Aorta (tissue), 5 donors: Measurements from ENCODE around the gene LIN37. TPM values are rescaled to one million over a fixed set of nuclear protein-coding genes. Genes with fewer than 3 reads are reported as not detected.
A peak's percentile ranks its signal among the peaks of the same experiment; 100 is the strongest.

ENCODE experiments used
- ATAC-seq: fragments of 200-7000 bp; cut with Tn5 transposase; one replicate; pipeline ENCODE4 v1.9.1; 2022; ENCODE audit warnings: moderate library complexity; ENCODE audit not compliant: low FRiP score
- DNase-seq, 2 donors: peaks; one replicate each; pipeline ENCODE4 v3.0.0-alpha.2; 2020
- H3K27ac ChIP-seq, 2 donors: one replicate each; pipeline ENCODE4 v1.5.1; 2013; ENCODE audit warnings: low read length in 2 of 2, mild to moderate bottlenecking in 2 of 2, moderate library complexity in 2 of 2, control low read depth in 1 of 2, inconsistent platforms in 1 of 2, low read depth in 1 of 2
- H3K27me3 ChIP-seq, 2 donors: one replicate each; pipeline ENCODE4 v1.6.1; 2013; ENCODE audit warnings: control low read depth in 1 of 2, low read length in 1 of 2, mild to moderate bottlenecking in 1 of 2, moderate library complexity in 1 of 2; ENCODE audit not compliant: insufficient read depth in 2 of 2, control insufficient read depth in 1 of 2
- H3K36me3 ChIP-seq, 2 donors: one replicate each; pipeline ENCODE4 v1.6.1; 2013; ENCODE audit warnings: control low read depth in 1 of 2, low read length in 1 of 2, mild to moderate bottlenecking in 1 of 2; ENCODE audit not compliant: insufficient read depth in 2 of 2, control insufficient read depth in 1 of 2
- H3K4me1 ChIP-seq, 2 donors: one replicate each; pipeline ENCODE4 v1.6.1; 2013; ENCODE audit warnings: low read length in 2 of 2, control low read depth in 1 of 2, mild to moderate bottlenecking in 1 of 2, moderate library complexity in 1 of 2; ENCODE audit not compliant: insufficient read depth in 2 of 2, control insufficient read depth in 1 of 2
- H3K4me3 ChIP-seq, 2 donors: one replicate each; pipeline ENCODE4 v1.5.1; 2013; ENCODE audit warnings: low read length in 2 of 2, control low read depth in 1 of 2, mild to moderate bottlenecking in 1 of 2
- H3K9me3 ChIP-seq: one replicate; pipeline ENCODE4 v1.6.1; 2013; ENCODE audit warnings: mild to moderate bottlenecking, low read length; ENCODE audit not compliant: control insufficient read depth
- WGBS, 2 donors: extraction: QIAGEN DNeasy Blood & Tissue Kit; methylation state at CpG; one replicate each; pipeline ENCODE4 v1.1.7; 2013; 5-methylcytosine and 5-hydroxymethylcytosine counted together
- intact Hi-C, 2 donors: fragments of 100-400 bp; cut with DNase I; formaldehyde crosslinking; loops; one replicate each; pipeline versions ENCODE4 v1.14.2 to v1.15.0; 2022
- polyA plus RNA-seq, 2 donors: library from polyadenylated mRNA; stranded (reverse); fragments of 200-250 nt; gene quantifications; one replicate each; pipeline ENCODE4 v1.2.3, GENCODE V29; 2013
- total RNA-seq, 2 donors: library from RNA; stranded (reverse); fragmentation: NEBNext Ultra II Directional; extraction: Animal tissue kit (Norgen Biotek cat#: 25700); gene quantifications; one replicate each; pipeline ENCODE4 v1.2.1, GENCODE V29; 2021
- donor health status: healthy with polysubstance abuse.
- donor health status: Bipolar disorder and iron deficiency.
- donor health status: DM: no; HTN: no; CAD: no.
- donor health status: DM: no; HTN: no; CAD: no.
- donor health status: DM: yes; HTN: yes; CAD: no.

The LIN37 gene
- total and polyA plus RNA-seq, 4 donors, result 10.6 to 91.2 (median 13.2) TPM

- intact Hi-C loops, result loop anchor here (2.0 to 10.0 kb wide), 2 partner anchors 187 to 401 kb away; partner anchors contain the start of gene CAPNS1 (in 1 of the 2)
- Histone ChIP-seq H3K9me3 (no peaks in the 10 kb centered on the region), H3K4me1 (no peaks in the 10 kb centered on the region), H3K27ac (no peak overlapping the region), H3K27me3 (no peaks in the 10 kb centered on the region), H3K4me3 (no peak overlapping the region), H3K36me3 (peaks cover 0 to under 1% of the 10 kb centered on the region in 2 donors)
- 87 to 88% methylated on average over 19 of the region's 19 CpGs for WGBS, 2 donors
- ATAC-seq, result no peak
- peak in 1 of 2 donors; percentile 68 for DNase-seq
These were observed 4.5 kb upstream of the LIN37 start for GRCh38 chr19:35743640-35744429.

- no peaks in the 10 kb centered on the region for H3K36me3 ChIP-seq
- peak; percentile 91 for ATAC-seq
- 6% methylated on average over 40 to 41 of the region's 41 CpGs for WGBS, 2 donors
- H3K9me3 ChIP-seq, result no peaks in the 10 kb centered on the region
- peak overlapping the region; percentile 81 to 93 for H3K4me3 ChIP-seq
- peak overlapping the region; percentile 97 for H3K27ac ChIP-seq
- intact Hi-C loops, result loop anchor here (2.0 to 10.0 kb wide), 3 partner anchors 186 to 400 kb away; partner anchors contain the start of gene CAPNS1 (in 1 of the 2)
- no peaks in the 10 kb centered on the region for H3K27me3 ChIP-seq
- peak; percentile 97 for DNase-seq
- no peaks in the 10 kb centered on the region for H3K4me1 ChIP-seq
These were observed 3.7 kb upstream of the LIN37 start for GRCh38 chr19:35744430-35745327.

GRCh38 chr19:35745328-35746086, 2.9 kb upstream of the LIN37 start, which contains the start of the genes PSENEN and U2AF1L4:
Gene PSENEN, plus strand, starts transcription at chr19:35745651. Its CDS starts 280 bp downstream, at chr19:35745931.
Gene U2AF1L4, minus strand, starts transcription at chr19:35745418. Its CDS starts 27 bp downstream, at chr19:35745391.
- H3K27ac ChIP-seq, result peak within 1 kb of the TSS; percentile 97

GRCh38 chr19:35746087-35746462, 2.3 kb upstream of the LIN37 start:
- no peaks in the 10 kb centered on the region for H3K4me1 ChIP-seq
- no peaks in the 10 kb centered on the region for H3K9me3 ChIP-seq
- 1 to 5% methylated on average over 4 of the region's 4 CpGs for WGBS, 2 donors

More at GRCh38 chr19:35745328-35746086, 2.9 kb upstream of the LIN37 start, which contains the start of the genes PSENEN and U2AF1L4:
- ATAC-seq, result peak; percentile 94
- Histone ChIP-seq H3K4me1 (no peaks in the 10 kb centered on the region), H3K9me3 (no peaks in the 10 kb centered on the region), H3K4me3 (peak within 1 kb of the TSS; percentile 81 to 93), H3K36me3 (no peaks in the 10 kb centered on the region), H3K27me3 (no peaks in the 10 kb centered on the region)
- intact Hi-C loops, result loop anchor here (2.0 to 10.0 kb wide), 3 partner anchors 185 to 399 kb away; partner anchors contain the start of gene CAPNS1 (in 1 of the 2)
- DNase-seq, result peak; percentile 98
- 0 to 1% methylated on average over 40 of the region's 40 CpGs for WGBS, 2 donors

GRCh38 chr19:35746531-35746930, 1.8 kb upstream of the LIN37 start:
- WGBS, 2 donors, result 90% methylated on average over 5 of the region's 5 CpGs
- DNase-seq (no peak), ATAC-seq (no peak)
- no peaks in the 10 kb centered on the region for H3K9me3 ChIP-seq
- no peak overlapping the region for H3K27ac ChIP-seq
- intact Hi-C loops, result loop anchor here in 1 of 2 donors (5.0 to 10.0 kb wide), 2 partner anchors 186 to 398 kb away; partner anchors contain the start of gene CAPNS1
- H3K4me1 ChIP-seq, result no peaks in the 10 kb centered on the region
- H3K27me3 ChIP-seq, result no peaks in the 10 kb centered on the region
- no peaks in the 10 kb centered on the region for H3K36me3 ChIP-seq
- H3K4me3 ChIP-seq, result no peak overlapping the region

More at GRCh38 chr19:35746087-35746462, 2.3 kb upstream of the LIN37 start:
- Histone ChIP-seq H3K27ac (peak overlapping the region in 1 of 2 donors; percentile 22), H3K4me3 (peak overlapping the region; percentile 50 to 67), H3K27me3 (no peaks in the 10 kb centered on the region), H3K36me3 (no peaks in the 10 kb centered on the region)
- ATAC-seq (no peak), DNase-seq (no peak)
- intact Hi-C loops, result loop anchor here in 1 of 2 donors (5.0 to 10.0 kb wide), 2 partner anchors 186 to 399 kb away; partner anchors contain the start of gene CAPNS1

GRCh38 chr19:35750167-35750566, 1.8 kb downstream of the LIN37 start:
- Histone ChIP-seq H3K4me1 (no peaks in the 10 kb centered on the region), H3K27ac (no peak overlapping the region), H3K36me3 (peaks cover 0 to 3% of the 10 kb centered on the region in 2 donors), H3K27me3 (no peaks in the 10 kb centered on the region), H3K4me3 (no peak overlapping the region), H3K9me3 (no peaks in the 10 kb centered on the region)
- no peak for DNase-seq
- ATAC-seq, result no peak
- intact Hi-C loops, result no loop called here
- 80 to 93% methylated on average over 3 to 5 of the region's 5 CpGs for WGBS, 2 donors

GRCh38 chr19:35751839-35752745, 3.7 kb downstream of the LIN37 start:
- Histone ChIP-seq H3K4me1 (no peaks in the 10 kb centered on the region), H3K9me3 (no peaks in the 10 kb centered on the region), H3K27ac (no peak overlapping the region), H3K36me3 (peaks cover 0 to 3% of the 10 kb centered on the region in 2 donors), H3K27me3 (no peaks in the 10 kb centered on the region), H3K4me3 (no peak overlapping the region)
- ATAC-seq, result no peak
- no peak for DNase-seq
- intact Hi-C loops, result no loop called here
- 81 to 82% methylated on average over 14 of the region's 14 CpGs for WGBS, 2 donors
